SK-N-SH (cell line): ENCODE data around the gene TCF12. TPM values are rescaled to one million over a fixed set of nuclear protein-coding genes. Genes with fewer than 3 reads are reported as not detected.

Experiments used
- CTCF ChIA-PET: fragments of 300-600, 350-600 bp; formaldehyde crosslinking; extraction: SDS; loops from one replicate; lab custom pipeline; 2021; lab: Yijun Ruan, JAX
- POLR2A ChIA-PET: fragments of 350-600 bp; sonication (Branson Sonifier 250); formaldehyde crosslinking; extraction: SDS; loops from one replicate; lab custom pipeline; 2020; ENCODE audit warnings: antibody characterized with exemption, inconsistent platforms; lab: Yijun Ruan, JAX
- DNase-seq: peaks from one replicate; pipeline ENCODE4 v3.0.0; 2012
- H2AFZ ChIP-seq: fragments of 200-600 bp; sonication (generic); 2 replicates; pipeline ENCODE4 v1.8.1; 2016; ENCODE audit warnings: antibody characterized with exemption, mild to moderate bottlenecking, low read depth
- H3F3A ChIP-seq: fragments of 200-600 bp; sonication (generic); replicated peaks from 2 replicates; pipeline ENCODE3; 2016; ENCODE audit warnings: antibody characterized with exemption, mild to moderate bottlenecking; ENCODE audit not compliant: insufficient read depth
- H3K27ac ChIP-seq, 2 experiments: fragments of 200-500 bp in 1 of 2; fragments of 200-600 bp in 1 of 2; sonication (Bioruptor generic) in 1 of 2; sonication (generic), shearing (Covaris generic) in 1 of 2; 2 replicates each; pipeline versions ENCODE4 v1.5.1 to v1.6.1; 2014 to 2016; ENCODE audit warnings: low read depth in 2 of 2, inconsistent platforms in 1 of 2, low read length in 1 of 2, mild to moderate bottlenecking in 1 of 2, mixed read lengths in 1 of 2
- H3K27me3 ChIP-seq: fragments of 200-600 bp; sonication (generic), shearing (Covaris generic); 2 replicates; pipeline ENCODE4 v1.6.1; 2016; ENCODE audit warnings: mixed run types; ENCODE audit not compliant: insufficient read depth
- H3K36me3 ChIP-seq, 2 experiments: fragments of 200-500 bp in 1 of 2; fragments of 200-600 bp in 1 of 2; sonication (Bioruptor generic) in 1 of 2; sonication (generic) in 1 of 2; replicated peaks in 1 of 2; 2 replicates each; pipeline versions ENCODE3 to v1.5.1; 2014 to 2016; ENCODE audit warnings: low read length in 1 of 2, mild to moderate bottlenecking in 1 of 2; ENCODE audit not compliant: insufficient read depth in 2 of 2, control insufficient read depth in 1 of 2
- H3K4me1 ChIP-seq, 2 experiments: fragments of 200-500 bp in 1 of 2; fragments of 200-600 bp in 1 of 2; sonication (Bioruptor generic) in 1 of 2; sonication (generic), shearing (Covaris generic) in 1 of 2; 2 replicates each; pipeline versions ENCODE4 v1.5.1 to v1.6.1; 2014 to 2016; ENCODE audit warnings: low read depth in 1 of 2, low read length in 1 of 2, mixed run types in 1 of 2; ENCODE audit not compliant: insufficient read depth in 2 of 2, control insufficient read depth in 1 of 2
- H3K4me2 ChIP-seq: fragments of 200-600 bp; sonication (generic), shearing (Covaris generic); 2 replicates; pipeline ENCODE4 v1.6.1; 2017; ENCODE audit warnings: mixed run types
- H3K4me3 ChIP-seq, 2 experiments: fragments of 200-500 bp in 1 of 2; fragments of 200-600 bp in 1 of 2; sonication (Bioruptor generic) in 1 of 2; sonication (generic), shearing (Covaris generic) in 1 of 2; 2 replicates each; pipeline versions ENCODE4 v1.5.1 to v1.8.1; 2014 to 2016; ENCODE audit warnings: low read depth in 2 of 2, inconsistent platforms in 1 of 2, low read length in 1 of 2, mild to moderate bottlenecking in 1 of 2, mixed read lengths in 1 of 2, moderate library complexity in 1 of 2
- H3K79me2 ChIP-seq: fragments of 200-600 bp; sonication (generic); 2 replicates; pipeline ENCODE4 v1.8.1; 2017; ENCODE audit warnings: mild to moderate bottlenecking; ENCODE audit not compliant: insufficient read depth
- H3K9ac ChIP-seq: fragments of 200-600 bp; sonication (generic); 2 replicates; pipeline ENCODE4 v1.6.1; 2017; ENCODE audit warnings: mixed run types
- H3K9me2 ChIP-seq: fragments of 200-600 bp; sonication (generic); 2 replicates; pipeline ENCODE4 v1.6.1; 2017; ENCODE audit warnings: mixed run types
- H3K9me3 ChIP-seq: fragments of 200-600 bp; sonication (generic); 2 replicates; pipeline ENCODE4 v1.6.1; 2017; ENCODE audit warnings: mixed run types, mild to moderate bottlenecking, moderate library complexity
- H4K20me1 ChIP-seq: fragments of 200-600 bp; sonication (generic); 2 replicates; pipeline ENCODE4 v1.6.1; 2017; ENCODE audit warnings: mild to moderate bottlenecking, mixed run types; ENCODE audit not compliant: insufficient read depth
- CTCF ChIP-seq: fragments of 200-600 bp; sonication (generic); IDR thresholded peaks from 2 replicates; pipeline ENCODE4 v1.6.1; 2017; ENCODE audit warnings: antibody characterized with exemption, mild to moderate bottlenecking, moderate library complexity
- EP300 ChIP-seq, 2 experiments: IDR thresholded peaks; 2 replicates each; pipeline versions ENCODE4 v1.4.0 to v1.6.1; 2012; ENCODE audit warnings: borderline replicate concordance in 1 of 2, low read depth in 1 of 2, low read length in 1 of 2
- GABPA ChIP-seq: IDR thresholded peaks from 2 replicates; pipeline ENCODE4 v1.4.0; 2012; ENCODE audit warnings: low read depth, mild to moderate bottlenecking
- JUND ChIP-seq: IDR thresholded peaks from 2 replicates; pipeline ENCODE4 v1.4.0; 2012
- MAX ChIP-seq: IDR thresholded peaks from 2 replicates; pipeline ENCODE4 v1.4.0; 2012; ENCODE audit warnings: low read depth
- MXI1 ChIP-seq: IDR thresholded peaks from 2 replicates; pipeline ENCODE4 v1.6.1; 2012; ENCODE audit warnings: mild to moderate bottlenecking, low read depth, low read length, improper control_type of control experiment
- POLR2AphosphoS5 ChIP-seq: IDR thresholded peaks from 2 replicates; pipeline ENCODE4 v1.6.1; 2012; ENCODE audit warnings: low read depth, low read length
- RCOR1 ChIP-seq: fragments of 150-350 bp; IDR thresholded peaks from 2 replicates; pipeline ENCODE4 v1.6.1; 2017; ENCODE audit warnings: antibody characterized with exemption, low read length
- REST ChIP-seq: IDR thresholded peaks from 2 replicates; pipeline ENCODE4 v1.6.1; 2012; ENCODE audit warnings: mild to moderate bottlenecking, low read depth, low read length, moderate library complexity
- RFX5 ChIP-seq: IDR thresholded peaks from 2 replicates; pipeline ENCODE4 v1.6.1; 2012; ENCODE audit warnings: mild to moderate bottlenecking, improper control_type of control experiment, low read length
- RXRA ChIP-seq: IDR thresholded peaks from 2 replicates; pipeline ENCODE4 v1.4.0; 2012; ENCODE audit warnings: low read depth, mild to moderate bottlenecking, borderline replicate concordance
- TEAD4 ChIP-seq: IDR thresholded peaks from 2 replicates; pipeline ENCODE4 v1.4.0; 2012; ENCODE audit warnings: mild to moderate bottlenecking, borderline replicate concordance; ENCODE audit not compliant: insufficient read depth
- WGBS: methylation state at CpG from one replicate; pipeline ENCODE4 v1.1.6; 2017; ENCODE audit warnings: low lambda C conversion rate; 5-methylcytosine and 5-hydroxymethylcytosine counted together
- polyA plus RNA-seq, 3 experiments: library from polyadenylated mRNA; depleted of rRNA; stranded (reverse); fragments of >200 nt; gene quantifications; 2 replicates each; pipeline ENCODE4 v1.2.3, GENCODE V29; 2012

TCF12 gene
- polyA plus RNA-seq, 1 of the 3 experiments (the other 2 are of a cell fraction) = 49.6 TPM

- TF ChIP-seq REST (0 out of 2 replicates have a peak, but pooled peaks have one; percentile 23), CTCF (peak; percentile 23; the same call in 1 of the 2 replicates), JUND (no peak; the same call in 1 of the 2 replicates), RXRA (no peak), MXI1 (peak; percentile 71), POLR2AphosphoS5 (peak; percentile 87), GABPA (peak; percentile 56), TEAD4 (peak; percentile 48; the same call in 1 of the 2 replicates)
Observed at GRCh38 chr15:56886932-56887781, 31.3 kb upstream of the TCF12 start (continued).

GRCh38 chr15:56887782-56888438, 30.5 kb upstream of the TCF12 start:
- Histone ChIP-seq H3K27me3 (no peaks in the 10 kb centered on the region), H3K4me1 (peaks cover 12 to 13% of the 10 kb centered on the region in 2 experiments; a peak in 3 of 4 replicates), H3K4me2 (peak overlapping the region; percentile 96), H3K9me3 (no peaks in the 10 kb centered on the region), H3K9me2 (no peaks in the 10 kb centered on the region), H3K27ac (peak overlapping the region; percentile 94 to 95), H3K4me3 (peak overlapping the region; percentile 60 to 78), H4K20me1 (no peaks in the 10 kb centered on the region), H2AFZ (peak overlapping the region; percentile 92), H3K79me2 (no peaks in the 10 kb centered on the region), H3F3A (peaks cover 16% of the 10 kb centered on the region), H3K9ac (peak overlapping the region; percentile 89), H3K36me3 (no peaks in the 10 kb centered on the region)
- no peak for DNase-seq
- 87% methylated on average over 5 of the region's 5 CpGs for WGBS
- no peak for TF ChIP-seq EP300 (IDR thresholded peaks at IDR 0.05; ENCODE audit: borderline replicate concordance in 1 of 2, low read depth in 1 of 2, low read length in 1 of 2)
- TF ChIP-seq RCOR1 = no peak
- TF ChIP-seq MAX = no peak
- TF ChIP-seq CTCF = no peak
- no peak for TF ChIP-seq TEAD4
- TF ChIP-seq POLR2AphosphoS5 = no peak
- no peak for TF ChIP-seq RFX5
- ChIA-PET POLR2A (interaction anchor here (0.7 to 2.3 kb wide), 4 partner anchors 14 to 156 kb away, joined by 3 to 40 read pairs (median 3); partner anchors contain the start of gene TCF12), CTCF (interaction anchor here (0.8 to 1.9 kb wide), 3 partner anchors 30 to 396 kb away, joined by 3 to 5 read pairs (median 4); partner anchors contain the start of gene TCF12)
